ENCODE results near the gene BOLA1. TPM values are rescaled to one million over a fixed set of nuclear protein-coding genes. Genes with fewer than 3 reads are reported as not detected.
A peak's percentile ranks its signal among the peaks of the same experiment; 100 is the strongest.
"Not testable (repeated sequence)": the region's sequence is repeated elsewhere in the genome, so short reads cannot be mapped to it uniquely, and the experiment has no call there.

BOLA1 gene
- total RNA-seq, 1 donor from 2014 or later: 16.9 TPM

DNA sequence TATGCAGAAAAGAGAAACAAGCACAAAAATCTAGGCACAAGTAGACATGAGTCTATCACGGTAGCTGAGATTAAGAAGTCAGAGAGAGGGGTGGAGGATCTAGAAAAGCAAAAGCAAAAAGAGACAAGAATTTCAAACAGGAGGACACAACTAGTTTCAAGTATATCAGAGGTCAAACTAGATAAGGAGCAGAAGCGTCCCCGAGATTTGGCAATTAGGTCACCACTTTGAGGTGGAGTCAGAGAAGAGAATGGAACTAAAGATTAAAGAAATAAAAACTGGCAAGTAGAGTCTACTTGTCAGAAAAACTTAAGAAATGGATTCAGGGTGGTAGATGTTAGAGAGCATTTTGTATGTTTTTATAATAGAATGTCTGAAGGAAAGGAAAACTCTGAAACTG, 26.0 kb downstream of the BOLA1 start:
- ATAC-seq (ENCODE audit: poor library complexity) (no peak), DNase-seq (no peak)
- intact Hi-C loops (cut with DNase I): no loop called here

DNA sequence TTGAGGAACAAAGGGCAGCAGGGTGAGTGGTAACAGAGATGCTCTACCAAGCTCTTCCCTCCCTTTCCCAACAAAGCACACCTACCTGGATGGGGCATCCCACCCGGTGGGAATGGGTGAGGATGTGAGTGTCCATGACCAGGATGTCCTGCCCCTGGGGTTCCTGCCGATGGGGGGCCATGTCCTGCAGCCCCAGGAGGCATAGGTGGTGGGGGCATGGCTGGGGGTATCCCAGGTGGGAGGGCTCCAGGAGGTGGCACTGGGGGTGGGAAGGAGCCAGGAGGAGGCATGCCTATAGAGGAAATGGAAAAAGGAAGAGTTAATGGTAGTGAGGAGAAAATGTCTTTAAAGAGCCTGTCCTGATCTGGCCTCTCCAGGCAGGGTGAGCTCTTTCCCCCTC, 26.4 kb downstream of the BOLA1 start:
- intact Hi-C loops (cut with DNase I): no loop called here
- DNase-seq (no peak), ATAC-seq (ENCODE audit: poor library complexity) (no peak)

DNA sequence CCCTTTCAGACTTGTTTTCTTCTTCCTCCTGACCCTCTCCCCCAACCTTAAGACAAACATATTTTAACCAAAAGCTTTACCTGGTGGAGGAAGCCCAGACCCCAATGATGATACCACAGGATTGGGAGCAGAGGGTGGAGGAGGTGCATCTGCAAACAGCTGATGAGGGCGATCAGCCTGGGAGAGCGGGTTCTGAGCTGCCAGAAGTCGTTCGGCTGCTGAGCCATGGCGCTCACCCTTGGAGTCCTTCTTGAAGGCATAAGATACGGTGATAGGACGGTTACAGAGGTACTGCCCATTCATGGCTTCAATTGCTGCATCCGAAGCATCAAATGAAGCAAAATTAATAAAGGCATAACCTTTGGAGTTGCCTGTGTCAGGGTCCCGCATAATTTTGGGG, 26.9 kb downstream of the BOLA1 start:
- DNase-seq (no peak), ATAC-seq (ENCODE audit: poor library complexity) (no peak)
- intact Hi-C loops (cut with DNase I): no loop called here

DNA sequence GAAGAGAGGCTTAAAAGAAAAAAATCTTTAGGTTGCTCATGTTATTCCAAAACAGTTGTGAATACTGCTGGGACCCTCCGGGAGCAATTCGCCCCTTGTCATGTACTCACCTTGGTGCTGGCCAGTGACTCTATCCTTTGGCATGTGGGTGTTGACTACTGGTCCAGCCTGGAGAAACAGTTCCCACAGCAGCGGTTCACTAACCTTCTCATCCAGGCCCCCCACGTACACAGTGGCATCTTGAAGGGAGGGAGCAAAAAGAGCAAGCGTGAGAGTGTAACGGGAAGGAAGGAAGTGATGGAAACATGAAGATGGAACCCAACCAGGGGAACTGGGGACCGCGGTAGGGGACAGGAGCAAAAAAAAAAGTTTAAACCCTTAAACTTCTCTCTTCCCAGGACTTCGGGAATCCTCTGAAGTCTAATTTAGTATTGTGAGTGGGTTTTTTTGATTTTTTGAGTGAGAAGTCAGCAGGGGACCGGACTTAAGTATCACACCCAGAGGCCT, 27.7 kb downstream of the BOLA1 start:
- intact Hi-C loops (cut with DNase I): no loop called here
- DNase-seq (no peak), ATAC-seq (ENCODE audit: poor library complexity) (no peak)

DNA sequence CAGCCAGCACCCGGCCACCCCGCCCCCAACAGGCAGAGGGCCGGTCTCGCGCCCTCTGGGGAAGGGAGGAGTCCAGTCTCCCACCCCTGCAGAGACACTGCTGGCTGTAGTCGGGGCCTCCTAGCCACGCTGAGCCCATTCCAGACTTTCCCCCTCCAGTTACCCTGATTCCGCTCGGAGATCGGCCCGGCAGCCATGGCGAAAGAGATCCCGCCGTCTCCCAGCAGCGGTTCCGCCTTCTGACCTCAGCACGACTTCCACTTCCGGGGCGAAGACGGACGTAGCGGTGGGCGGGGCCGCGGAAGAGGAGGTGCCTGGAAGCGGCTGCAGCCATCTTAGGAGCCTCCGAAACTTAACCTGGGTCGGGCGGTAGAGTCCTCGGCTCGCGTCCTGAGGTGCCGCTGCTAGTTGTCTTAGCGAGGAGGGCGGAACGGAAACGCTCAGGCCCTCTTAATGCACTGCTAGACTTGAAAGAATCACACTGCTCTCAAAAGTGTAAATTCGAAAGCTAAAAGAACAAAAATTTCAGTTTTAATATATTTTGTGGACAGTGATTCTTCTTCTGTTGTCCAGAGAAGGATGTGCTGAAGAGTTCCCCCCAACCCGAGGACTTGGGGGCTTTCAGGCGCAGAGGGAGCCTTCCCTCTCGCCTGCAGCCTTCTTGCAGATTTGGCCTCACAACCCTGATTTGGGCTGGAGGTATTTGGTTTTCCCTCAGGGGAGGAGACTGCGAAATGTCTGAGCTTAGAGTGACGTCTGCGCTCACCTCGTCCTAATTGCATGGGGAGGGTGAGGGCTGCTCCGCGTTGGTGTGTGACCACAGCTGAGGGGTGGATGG, 28.4 kb downstream of the BOLA1 start, which contains the start of gene SF3B4:
Gene SF3B4, minus strand, starts transcription at position 241 of the 838 bp plus-strand sequence. Its CDS starts 44 bp downstream, at position 197.
- intact Hi-C loops (cut with DNase I): no loop called here
- DNase-seq (peak; percentile 97), ATAC-seq (ENCODE audit: poor library complexity) (peak; percentile 99)

DNA sequence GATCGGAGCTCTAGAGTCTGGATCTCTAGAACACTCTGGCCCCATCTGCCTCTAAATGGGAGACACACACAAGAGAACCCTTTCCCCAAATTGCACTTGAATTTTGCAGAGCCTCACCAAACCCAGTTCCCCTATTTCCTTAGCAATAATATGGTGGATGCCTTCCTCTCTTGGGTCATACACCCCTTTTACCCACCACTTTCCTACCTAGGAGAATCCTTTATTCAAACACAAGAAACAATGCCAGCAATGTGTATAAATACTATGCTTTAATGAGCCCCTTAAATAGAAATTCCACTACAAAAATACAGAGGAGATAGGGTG, 29.0 kb downstream of the BOLA1 start:
- DNase-seq (no peak), ATAC-seq (ENCODE audit: poor library complexity) (no peak)
- intact Hi-C loops (cut with DNase I): no loop called here

DNA sequence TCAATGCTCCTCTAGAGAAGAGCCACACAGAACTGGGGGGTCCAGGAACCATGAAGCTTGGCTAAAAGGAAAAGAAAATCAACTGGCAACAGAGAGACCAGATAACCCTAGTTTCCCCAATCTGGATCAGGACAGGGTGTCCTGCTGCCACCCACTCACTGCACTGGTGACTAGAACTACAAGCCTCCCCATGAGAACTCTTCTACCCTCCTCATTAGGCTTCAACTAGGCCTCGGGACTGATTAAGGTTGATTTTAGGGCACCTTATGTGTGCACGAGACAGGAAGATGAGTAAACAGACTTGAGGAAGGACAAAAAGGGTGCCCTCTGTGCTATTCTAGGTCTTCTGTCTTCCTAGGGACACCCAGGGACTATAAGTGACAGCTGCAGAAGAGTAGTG, 30.5 kb downstream of the BOLA1 start:
- DNase-seq: no peak
- intact Hi-C loops (cut with DNase I): no loop called here
- no peak for ATAC-seq (ENCODE audit: poor library complexity)

DNA sequence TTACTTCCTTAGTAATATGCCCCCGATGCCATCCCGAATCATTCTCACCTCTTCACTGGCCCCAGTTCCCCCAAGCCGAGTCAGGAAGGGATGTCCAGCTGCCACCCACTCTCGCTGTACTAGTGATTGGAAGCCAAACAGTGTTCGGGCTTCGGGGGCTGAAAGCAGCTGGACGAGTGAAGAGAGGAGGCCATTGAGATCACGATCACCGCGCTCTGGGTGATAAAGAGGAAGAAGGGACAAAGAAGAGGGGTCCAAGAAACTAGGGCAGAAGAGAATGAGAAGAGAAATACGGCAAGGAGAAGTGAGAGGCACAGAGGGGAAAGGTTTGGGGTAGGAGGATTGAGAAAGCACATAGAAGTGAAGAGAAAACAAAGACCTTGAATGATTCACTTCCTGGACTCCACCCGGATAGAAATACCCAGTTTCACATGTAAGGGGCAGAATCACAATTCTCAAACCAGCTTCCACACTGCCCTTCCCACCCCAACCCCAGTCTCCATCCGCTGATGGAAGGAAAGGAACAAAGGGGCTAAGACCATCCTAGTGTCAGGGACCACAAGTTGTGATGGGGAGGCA, 31.9 kb downstream of the BOLA1 start:
- DNase-seq (no peak), ATAC-seq (ENCODE audit: poor library complexity) (no peak)
- intact Hi-C loops (cut with DNase I): no loop called here

DNA sequence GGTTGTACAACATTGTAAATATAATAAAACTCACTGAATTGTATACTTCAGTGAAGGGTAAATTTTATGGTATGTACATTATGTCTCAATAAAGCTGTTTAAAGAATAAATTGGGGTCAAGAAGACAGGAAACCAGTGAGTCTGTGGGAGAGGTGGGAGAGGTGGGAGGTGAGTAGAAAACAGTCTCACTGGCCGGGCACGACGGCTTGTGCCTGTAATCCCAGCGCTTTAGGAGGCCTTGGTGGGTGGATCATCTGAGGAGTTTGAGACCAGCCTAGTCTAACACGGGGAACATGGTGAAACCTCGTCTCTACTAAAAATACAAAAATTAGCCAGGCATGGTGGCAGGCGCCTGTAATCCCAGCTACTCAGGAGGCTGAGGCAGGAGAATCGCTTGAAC, 33.1 kb downstream of the BOLA1 start:
- intact Hi-C loops (cut with DNase I): no loop called here
- ATAC-seq (ENCODE audit: poor library complexity): no peak

DNA sequence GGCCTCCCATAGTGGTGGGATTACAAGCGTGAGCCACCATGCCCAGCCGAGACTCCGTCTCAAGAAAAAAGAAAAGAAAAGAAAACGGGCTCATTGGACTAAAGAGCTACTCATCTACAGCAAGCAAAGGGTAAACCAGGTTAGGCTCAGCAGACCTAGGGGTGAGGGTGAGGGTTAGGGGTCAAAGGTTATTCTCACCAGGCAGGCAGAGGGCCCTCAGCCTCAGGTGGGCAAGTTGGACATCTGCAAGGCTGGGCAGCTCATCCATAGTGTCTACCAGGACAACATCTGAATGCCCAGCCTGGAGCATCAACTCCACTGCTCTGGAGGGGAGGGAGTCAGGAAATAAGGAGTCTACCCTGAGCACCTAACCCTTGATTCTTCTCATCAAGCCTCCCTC, 33.8 kb downstream of the BOLA1 start:
- intact Hi-C loops (cut with DNase I): no loop called here
- ATAC-seq (ENCODE audit: poor library complexity) (no peak), DNase-seq (no peak)

More for the DNA sequence above, 33.1 kb downstream of the BOLA1 start:
- DNase-seq: no peak

DNA sequence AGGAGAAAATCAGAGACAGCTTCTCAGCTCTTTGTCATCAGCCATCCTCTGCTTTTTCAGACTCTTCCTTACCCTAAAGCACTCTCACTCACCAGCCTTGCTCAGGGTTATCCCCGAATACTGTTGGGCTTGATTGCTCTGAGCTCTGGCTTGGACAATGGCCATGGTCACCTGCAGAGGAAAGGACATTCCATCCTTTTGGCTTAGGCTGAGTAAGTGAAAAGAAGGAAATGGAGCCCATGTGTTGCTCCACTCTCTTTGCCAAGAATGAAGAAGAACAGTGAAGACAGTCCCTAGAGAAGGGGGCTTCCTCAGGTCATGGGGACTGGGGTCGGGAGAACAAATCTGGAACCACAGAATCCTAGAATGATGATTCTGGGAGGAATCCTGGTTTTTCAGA, 35.0 kb downstream of the BOLA1 start:
- intact Hi-C loops (cut with DNase I): no loop called here
- ATAC-seq (ENCODE audit: poor library complexity) (no peak), DNase-seq (no peak)

DNA sequence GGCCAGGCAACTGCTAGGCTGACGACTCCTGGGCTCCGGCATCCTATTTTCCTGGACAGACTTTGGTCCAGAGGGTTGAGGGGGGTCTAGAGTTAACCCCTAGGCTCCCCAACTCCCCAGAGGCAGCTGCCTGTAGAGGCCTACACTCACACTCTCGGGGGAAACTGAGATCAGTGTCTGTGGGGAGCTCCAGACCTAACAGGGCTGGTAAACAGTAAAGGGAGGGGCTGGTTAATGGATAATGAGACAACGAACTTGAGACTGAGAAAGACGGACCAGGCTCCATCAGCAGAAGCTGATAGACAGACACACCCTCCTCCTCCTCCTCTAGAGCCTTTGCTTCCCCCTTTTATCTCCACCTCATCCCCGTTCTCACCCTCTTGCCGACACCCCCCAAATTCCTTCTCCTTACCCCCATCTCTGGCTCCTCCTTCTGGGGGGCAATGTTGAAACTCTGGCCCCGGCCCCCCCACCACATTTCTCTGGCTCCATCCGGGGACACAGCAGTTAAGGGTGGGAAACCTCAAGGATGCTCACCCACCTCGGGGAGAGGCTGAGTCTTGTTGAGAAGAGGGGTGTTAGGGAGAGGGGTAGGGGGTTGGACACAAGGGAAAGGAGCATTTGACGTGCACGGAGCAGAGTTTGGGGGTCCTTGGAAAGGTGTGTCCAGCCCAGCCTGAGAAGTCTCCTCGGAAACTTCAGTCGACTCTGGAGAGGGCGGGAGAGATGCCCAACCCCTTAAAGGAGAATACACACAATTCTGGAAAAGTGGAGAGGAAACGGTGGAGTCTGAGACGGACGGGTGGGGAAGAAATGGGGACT, 37.0 kb downstream of the BOLA1 start, which contains the start of gene MTMR11:
Gene MTMR11, minus strand, starts transcription at position 710 of the 822 bp plus-strand sequence. Its CDS starts 232 bp downstream, at position 478.
- intact Hi-C loops (cut with DNase I): no loop called here
- no peak for DNase-seq
- peak; percentile 35 for ATAC-seq (ENCODE audit: poor library complexity)

DNA sequence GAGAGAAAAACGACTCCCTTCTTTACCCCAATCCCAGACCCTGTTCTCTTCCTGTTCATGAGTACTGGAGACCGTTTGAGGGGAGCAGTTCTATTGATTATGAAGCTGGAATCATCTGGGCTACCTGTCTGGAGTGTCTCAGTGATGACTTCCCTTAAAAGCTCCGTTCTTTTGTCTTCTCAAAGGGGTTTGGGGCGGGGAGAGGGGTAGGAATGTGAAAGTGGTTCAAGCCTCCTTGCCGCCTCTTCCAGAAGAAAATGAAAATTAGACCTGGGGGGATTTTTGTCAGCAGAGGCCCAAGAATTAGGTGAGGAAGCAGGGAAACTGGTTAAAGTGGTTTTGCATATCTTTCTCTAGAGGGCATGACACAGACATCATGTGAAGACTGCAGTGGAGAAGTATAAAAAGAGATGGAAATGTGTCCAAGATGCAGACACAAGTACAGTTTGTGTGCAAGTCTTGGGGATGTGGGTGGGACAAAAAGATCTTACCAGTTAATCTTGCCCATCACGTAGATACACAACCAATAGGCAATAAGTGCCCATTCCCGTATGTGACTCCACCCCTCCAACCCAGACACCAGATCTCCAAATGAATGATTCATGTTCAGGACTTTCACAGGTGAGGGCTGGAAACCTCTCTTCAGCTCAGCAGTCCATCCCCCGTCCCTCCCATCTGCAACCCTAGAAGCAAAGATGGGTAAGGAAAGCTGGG, 37.8 kb downstream of the BOLA1 start:
- no peak for DNase-seq
- no peak for ATAC-seq (ENCODE audit: poor library complexity)
- intact Hi-C loops (cut with DNase I): no loop called here

DNA sequence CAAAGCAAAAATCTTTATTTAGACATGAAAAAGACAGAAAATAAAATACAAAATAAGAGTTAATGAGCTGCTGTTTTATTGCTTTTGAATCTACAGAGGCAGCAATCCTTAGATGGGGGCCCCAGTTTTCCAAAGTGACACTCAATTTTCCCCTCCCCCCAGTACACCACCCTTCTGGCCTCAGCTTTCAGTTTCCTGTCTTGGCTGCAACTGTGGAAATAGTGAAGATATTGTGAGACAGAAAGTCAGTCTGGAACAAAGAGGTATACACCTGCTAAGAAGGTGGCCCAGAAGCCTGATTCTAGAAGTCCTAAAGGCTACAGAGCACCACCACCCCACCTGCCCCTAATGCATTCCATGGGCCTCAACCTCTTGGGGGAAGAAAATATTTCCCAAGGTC, 38.4 kb downstream of the BOLA1 start:
- intact Hi-C loops (cut with DNase I): no loop called here
- ATAC-seq (ENCODE audit: poor library complexity) (no peak), DNase-seq (no peak)

DNA sequence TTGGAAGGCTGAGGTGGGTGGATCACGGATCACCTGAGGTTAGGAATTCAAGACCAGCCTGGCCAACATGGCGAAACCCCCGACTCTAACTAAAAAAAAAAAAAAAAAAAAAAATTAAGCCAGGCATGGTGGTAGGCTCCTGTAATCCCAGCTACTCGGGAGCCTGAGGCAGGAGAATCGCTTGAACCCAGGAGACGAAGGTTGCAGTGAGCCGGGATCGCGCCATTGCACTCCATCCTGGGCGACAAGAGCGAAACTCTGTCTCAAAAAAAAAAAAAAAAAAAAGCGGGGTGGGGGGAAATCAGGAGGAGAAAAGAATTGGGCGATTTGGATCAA, 39.3 kb downstream of the BOLA1 start:
- peak; percentile 5 for ATAC-seq (ENCODE audit: poor library complexity)
- intact Hi-C loops (cut with DNase I); DNase-seq: not testable (repeated sequence)

DNA sequence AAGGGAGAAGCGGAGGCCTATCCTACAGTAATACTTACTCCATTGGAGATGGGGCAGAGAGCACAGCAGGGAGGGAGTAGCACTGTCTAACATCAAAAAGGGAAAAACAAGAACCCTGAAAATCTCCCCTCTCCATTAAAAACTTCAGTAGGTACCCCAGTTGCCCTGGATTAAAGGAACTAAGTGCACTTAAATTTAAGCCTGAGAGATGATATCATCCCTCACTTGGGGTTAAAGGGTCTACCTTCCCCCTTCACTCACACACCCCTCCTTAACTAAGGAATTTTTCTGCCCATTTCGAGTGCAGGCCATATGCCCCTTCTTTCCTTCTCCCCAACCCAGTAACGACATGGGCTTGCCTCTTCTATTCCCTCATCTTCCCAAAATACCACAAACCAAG, 41.1 kb downstream of the BOLA1 start:
- intact Hi-C loops (cut with DNase I): no loop called here
- DNase-seq (no peak), ATAC-seq (ENCODE audit: poor library complexity) (no peak)

DNA sequence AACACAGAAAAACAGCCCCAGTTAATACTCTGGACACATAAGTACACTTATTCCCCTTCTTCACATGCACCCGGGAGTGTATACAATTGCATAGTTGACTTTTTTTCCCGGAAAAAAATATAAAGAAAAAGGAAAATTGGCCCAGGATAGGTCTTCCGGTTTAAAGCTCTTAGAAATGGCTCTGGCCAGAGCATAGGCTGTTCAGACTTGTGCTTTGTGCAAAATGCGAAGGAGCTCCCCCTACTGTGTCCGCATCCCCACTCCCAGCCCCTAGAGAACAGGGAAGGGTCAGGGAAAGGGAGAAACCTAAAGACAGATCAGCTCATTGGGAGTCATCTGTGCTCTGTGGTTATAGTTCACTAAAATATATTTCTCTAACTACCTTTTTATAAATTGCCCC, 42.8 kb downstream of the BOLA1 start:
- intact Hi-C loops (cut with DNase I): no loop called here
- peak; percentile 49 for ATAC-seq (ENCODE audit: poor library complexity)
- DNase-seq: no peak

DNA sequence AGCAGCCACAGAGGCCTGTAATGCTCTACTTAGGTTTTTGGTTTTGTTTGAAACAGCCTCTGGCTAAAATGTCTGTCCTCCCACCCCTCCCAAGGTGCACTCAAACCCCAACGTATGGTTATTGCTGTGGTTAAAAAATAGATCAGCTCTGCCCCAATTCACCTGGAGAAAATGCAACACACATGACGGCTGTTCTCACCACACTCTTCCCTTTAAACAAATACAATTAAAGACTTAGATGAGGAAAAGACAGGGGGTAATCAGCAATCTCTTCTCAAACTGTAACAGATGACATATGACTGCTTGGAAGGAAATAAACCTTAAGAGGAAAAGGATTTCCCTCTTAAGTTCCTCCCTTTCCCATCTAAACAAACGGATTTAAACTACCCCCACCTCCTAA, 43.5 kb downstream of the BOLA1 start:
- intact Hi-C loops (cut with DNase I): no loop called here
- ATAC-seq (ENCODE audit: poor library complexity) (no peak), DNase-seq (no peak)

DNA sequence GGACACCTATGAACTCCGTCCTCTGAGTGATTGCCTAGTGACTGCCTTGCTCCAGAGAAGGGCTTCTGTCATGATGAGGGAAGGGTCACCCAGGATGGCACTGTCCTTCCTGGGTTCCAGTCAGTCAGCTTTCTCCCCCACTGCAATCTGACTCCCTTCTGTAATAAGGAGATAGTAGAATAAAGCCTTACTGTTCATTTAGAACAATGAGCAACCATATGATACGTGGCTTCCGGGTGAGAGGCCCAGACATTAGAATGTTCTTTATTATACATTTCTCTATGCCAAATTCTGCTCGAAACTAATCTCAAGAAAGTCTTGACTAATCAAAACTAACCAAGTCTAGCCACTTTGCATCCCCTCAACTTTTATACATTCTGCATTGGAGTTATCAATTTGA, 45.8 kb downstream of the BOLA1 start:
- intact Hi-C loops (cut with DNase I): no loop called here
- DNase-seq (no peak), ATAC-seq (ENCODE audit: poor library complexity) (no peak)

All from Right ventricle myocardium superior (tissue), 1 donor.